GM12878 (cell line): ENCODE measurements around the gene GMPPB.

ENCODE experiments used
- EZH2 ChIP-seq: IDR thresholded peaks from 2 replicates; pipeline ENCODE4 v1.6.1; 2012; ENCODE audit warnings: low read depth, mild to moderate bottlenecking, control low read depth, inconsistent platforms, low read length, borderline replicate concordance; ENCODE audit not compliant: control insufficient read depth
- SP1 ChIP-seq: IDR thresholded peaks from one replicate; pipeline ENCODE4 v1.6.1; 2011; ENCODE audit warnings: low read depth, low read length
- TCF12 ChIP-seq: IDR thresholded peaks from 2 replicates; pipeline ENCODE4 v1.6.1; 2011; ENCODE audit warnings: low read depth, mild to moderate bottlenecking, low read length

GRCh38 chr3:49759226-49759625 lies 35.5 kb upstream of the GMPPB start:
- TF ChIP-seq TCF12 (no peak), EZH2 (no peak), SP1 (no peak)
